ENCODE data around the gene ZXDC.
A peak's percentile ranks its signal among the peaks of the same experiment; 100 is the strongest.

The ZXDC gene, protein sequence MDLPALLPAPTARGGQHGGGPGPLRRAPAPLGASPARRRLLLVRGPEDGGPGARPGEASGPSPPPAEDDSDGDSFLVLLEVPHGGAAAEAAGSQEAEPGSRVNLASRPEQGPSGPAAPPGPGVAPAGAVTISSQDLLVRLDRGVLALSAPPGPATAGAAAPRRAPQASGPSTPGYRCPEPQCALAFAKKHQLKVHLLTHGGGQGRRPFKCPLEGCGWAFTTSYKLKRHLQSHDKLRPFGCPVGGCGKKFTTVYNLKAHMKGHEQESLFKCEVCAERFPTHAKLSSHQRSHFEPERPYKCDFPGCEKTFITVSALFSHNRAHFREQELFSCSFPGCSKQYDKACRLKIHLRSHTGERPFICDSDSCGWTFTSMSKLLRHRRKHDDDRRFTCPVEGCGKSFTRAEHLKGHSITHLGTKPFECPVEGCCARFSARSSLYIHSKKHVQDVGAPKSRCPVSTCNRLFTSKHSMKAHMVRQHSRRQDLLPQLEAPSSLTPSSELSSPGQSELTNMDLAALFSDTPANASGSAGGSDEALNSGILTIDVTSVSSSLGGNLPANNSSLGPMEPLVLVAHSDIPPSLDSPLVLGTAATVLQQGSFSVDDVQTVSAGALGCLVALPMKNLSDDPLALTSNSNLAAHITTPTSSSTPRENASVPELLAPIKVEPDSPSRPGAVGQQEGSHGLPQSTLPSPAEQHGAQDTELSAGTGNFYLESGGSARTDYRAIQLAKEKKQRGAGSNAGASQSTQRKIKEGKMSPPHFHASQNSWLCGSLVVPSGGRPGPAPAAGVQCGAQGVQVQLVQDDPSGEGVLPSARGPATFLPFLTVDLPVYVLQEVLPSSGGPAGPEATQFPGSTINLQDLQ

DNA sequence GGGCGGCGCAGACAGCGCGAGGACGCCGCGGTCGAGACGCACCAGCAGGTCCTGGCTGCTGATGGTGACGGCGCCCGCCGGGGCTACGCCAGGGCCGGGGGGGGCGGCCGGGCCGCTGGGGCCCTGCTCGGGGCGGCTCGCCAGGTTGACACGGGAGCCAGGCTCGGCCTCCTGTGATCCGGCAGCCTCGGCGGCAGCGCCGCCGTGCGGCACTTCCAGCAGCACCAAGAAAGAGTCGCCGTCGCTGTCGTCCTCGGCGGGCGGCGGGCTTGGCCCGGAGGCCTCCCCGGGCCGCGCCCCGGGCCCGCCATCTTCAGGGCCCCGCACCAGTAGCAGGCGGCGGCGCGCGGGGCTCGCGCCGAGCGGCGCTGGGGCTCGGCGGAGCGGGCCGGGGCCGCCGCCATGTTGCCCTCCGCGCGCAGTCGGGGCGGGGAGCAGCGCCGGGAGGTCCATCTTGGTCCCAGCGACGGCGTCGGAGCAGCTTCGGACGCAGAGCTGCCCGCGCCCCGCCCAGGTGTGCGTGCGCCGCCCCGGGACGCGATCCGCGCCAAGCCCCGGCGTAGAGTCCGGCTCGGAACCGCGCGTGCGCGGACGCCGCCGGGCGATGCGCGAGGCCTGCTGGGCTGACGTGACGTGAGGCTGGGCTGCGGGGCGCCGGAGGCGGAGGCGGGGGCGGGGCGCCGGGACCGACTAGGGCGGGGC is at the start of gene ZXDC:
Gene ZXDC (minus strand): TSS at position 479 of the 702 bp plus-strand sequence. CDS start 26 bp downstream, at position 453.
- peak; percentile 93 for DNase-seq (ENCODE audit: low read depth)

DNA sequence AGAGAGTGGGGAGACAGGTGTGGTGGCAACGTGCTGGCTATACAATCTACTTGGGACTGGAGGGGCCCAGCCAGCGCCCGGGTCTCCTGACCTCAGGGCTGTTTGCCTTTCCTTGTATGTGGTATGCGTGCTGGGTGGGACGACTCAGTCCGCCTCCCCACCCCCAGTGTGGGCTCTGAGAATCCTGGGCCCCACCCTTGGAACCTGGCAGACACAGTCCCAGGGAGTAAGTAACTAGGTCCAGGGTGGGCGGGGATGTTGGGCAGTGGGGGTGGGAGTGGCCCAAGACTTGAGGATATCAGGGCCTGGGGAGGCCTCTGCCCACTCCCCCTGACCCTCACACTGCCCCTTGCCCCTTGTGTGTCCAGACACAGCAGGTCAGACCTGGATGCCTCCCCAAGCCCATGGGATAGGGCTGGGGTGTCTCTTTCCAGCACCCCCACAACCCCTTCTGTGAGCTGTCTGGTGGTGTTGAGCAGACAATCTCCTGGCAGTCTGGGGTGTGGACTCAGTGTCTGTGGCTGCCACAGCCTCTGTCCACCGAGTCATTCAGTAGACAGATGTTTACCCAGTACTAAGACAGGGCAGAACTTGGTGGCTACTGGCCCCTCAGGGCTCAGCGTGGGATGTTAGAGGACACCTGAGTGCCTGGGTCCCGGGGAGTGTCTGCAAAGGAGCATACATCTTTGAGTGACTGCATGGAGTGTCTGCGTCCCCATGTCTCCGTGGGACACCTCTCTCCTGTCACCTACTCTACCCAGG is 49.6 kb upstream of the ZXDC start:
- no peak for DNase-seq (ENCODE audit: low read depth)

DNA sequence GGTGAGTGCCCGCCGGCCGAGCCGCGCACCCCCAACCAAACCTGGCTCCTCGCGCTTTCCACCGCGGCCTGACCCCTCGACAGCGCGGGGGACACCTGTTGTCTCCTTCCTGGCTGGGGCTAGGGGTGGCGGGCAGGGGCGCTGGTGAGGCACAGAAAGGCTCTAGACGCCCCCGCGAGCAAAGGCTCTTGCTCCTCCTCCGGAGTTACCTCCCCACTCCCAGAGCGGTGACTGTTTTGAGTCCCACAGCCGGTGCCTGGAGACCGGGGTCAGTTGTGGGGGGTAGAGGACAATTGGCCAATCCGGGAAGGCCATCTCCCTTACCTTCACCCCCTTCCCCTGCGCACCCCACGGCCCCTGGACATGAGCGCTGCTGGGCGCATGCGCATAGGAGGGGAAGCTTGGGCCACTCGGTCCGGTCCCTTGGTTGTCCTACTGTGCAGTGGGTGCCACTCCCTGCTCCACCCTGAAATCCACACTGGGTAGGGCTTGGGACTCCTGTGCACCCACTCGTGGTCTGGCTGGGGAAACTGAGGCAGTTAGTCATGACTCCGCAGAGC is 48.8 kb upstream of the ZXDC start:
- DNase-seq (ENCODE audit: low read depth): no peak

DNA sequence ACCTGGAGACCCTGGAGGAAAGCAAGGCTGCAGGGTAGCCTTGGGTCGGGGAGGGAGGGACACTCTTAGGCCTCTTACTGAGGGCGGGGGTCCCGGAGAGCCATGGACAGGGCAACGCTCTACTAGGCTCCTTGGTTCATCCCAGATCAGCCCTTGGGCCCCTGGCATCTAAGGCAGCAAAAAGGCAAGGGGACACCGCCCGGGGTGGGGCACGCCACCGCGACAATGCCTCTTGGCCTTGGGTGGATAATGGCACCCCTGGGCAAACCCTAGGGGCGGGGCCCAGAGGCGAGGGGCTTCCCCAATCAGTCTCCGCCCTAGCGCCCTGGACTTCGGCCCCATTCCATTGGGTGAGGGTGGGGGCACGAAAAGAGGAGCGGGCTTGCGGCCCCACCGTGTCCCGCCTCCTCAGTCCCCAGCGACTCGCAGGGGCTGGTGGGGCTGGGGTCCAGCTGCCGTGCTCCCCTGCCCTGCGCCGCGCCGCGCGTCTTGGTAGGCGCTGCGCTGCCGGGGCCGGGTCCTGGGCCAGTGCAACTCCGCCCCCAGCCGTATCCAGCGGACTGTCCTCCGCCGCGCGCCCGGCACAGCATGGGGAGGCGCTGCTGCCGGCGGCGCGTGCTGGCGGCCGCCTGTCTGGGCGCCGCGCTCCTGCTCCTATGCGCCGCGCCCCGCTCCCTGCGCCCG is 48.2 kb upstream of the ZXDC start, which contains the start of gene CHST13:
Gene CHST13 (plus strand): TSS at position 411 of the 684 bp plus-strand sequence. CDS start 178 bp downstream, at position 589.
- DNase-seq (ENCODE audit: low read depth): no peak

DNA sequence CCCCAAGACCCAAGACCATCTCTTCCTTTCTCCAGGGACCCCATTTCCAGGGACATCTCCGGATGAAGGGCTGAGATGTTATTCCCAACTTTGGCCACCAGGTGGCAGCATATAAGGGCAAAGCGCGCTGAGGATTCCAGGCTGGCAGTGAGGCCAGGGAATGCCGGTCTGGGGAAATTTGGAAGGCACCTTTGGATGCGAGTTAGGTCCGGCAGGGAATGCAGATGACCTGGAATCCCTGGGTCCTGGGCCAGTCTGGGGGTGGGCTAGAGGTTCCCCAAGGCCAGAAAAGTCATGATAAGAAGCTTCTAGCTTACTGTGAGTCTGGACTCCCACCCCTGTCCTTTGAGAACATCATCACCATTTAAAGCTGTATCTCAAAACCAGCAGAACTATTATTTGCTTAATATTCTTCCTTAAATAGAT is 46.7 kb upstream of the ZXDC start:
- peak; percentile 22 for DNase-seq (ENCODE audit: low read depth)

DNA sequence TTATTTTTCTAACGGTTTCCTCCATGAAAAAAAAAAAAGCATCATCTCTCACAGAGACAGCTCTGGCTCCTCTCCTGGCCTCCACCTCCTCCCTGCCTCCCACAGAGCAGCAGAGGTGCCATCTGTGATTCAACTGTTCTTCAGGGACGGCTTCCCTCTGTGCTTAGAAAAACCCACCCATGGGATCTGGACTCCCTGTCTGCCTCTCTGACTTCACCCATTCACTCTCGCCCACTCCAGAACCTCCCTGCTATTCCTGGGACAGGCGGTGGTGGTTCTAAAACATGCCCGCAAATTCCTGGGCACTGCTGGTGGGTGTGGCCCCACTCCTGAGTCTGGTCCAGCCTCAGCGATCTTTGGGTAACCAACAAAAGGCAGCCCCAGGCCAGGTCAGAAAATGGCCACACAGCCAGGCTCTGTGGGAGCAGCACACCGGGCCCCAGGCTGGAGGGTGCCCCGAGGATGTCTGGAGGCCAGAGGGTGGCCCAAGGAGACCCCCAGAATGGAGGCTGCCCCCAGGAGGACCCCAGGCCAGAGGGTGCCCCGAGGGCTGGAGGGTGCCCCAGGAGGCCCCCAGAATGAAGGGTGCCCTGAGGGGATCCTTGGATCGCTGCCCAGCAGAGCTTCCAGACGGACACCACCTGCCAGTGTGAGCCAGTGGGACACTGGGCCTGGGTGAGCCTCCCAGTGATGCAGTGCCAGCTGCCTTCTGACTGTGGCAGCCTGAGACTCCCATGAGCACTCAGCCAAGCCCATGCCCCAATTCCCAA is 45.6 kb upstream of the ZXDC start:
- DNase-seq (ENCODE audit: low read depth): no peak

DNA sequence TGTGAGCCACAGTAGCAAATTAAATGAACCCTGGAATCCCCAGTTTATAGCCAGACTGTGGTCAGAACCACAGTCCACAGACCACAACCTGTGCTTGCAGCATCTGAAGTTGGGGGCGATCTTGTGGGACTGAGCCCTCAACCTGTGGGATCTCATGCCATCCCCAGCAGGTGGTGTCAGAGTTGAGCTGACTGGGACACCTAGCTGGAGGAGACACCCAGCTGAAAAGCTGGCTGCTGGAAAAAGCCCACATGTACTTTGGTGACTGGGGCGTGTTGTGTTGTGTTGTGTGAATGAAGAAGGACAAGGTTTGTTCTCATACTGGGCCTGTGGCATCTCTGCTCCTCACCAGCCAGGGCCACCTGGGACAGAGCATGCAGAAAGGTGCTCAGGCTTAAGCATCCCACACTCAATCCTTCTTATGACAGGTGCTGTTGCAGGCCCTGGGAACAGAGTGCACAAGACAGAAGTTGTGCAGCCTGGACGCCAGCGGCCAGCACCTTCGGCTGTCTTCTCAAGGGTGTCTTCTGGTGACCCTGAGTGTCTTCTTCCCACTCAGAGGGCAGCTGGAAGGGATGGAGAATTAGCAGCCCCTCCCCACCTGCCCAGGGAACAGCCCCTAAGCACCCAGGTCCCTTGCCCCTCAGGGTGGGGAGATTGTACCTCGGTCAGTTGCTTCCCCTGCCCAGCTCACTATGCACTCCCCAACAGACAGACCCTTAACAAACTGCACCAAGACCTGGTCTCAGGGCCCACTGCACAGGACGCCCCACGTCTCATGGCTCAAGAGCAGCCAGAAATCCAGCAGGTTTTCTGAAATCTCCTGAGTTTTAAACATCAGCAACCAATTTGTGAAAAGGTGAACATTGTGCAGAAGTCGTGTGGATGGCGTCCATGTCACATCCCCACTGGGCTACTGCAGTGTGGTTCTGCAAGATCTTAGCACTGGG is 44.1 kb upstream of the ZXDC start:
- no peak for DNase-seq (ENCODE audit: low read depth)

DNA sequence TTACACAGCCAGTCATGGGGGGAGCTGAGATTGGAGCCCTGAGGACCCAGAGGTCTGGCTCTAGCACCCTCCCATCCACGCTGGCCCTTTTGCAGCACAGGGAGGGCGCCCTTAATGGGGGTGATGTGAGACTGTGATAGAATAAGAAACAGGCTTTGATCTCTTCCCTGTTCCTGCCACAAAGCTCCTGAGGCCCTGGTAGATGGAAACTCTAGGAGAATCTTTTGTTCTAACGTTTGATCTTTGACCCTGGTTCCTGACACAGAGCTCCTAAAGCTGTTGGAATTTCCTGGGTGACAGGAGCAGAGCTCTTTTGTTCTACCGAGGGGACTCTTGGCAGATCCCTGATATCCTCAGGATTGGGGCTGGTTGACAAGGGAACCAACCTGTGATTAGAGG is 43.1 kb upstream of the ZXDC start:
- no peak for DNase-seq (ENCODE audit: low read depth)

DNA sequence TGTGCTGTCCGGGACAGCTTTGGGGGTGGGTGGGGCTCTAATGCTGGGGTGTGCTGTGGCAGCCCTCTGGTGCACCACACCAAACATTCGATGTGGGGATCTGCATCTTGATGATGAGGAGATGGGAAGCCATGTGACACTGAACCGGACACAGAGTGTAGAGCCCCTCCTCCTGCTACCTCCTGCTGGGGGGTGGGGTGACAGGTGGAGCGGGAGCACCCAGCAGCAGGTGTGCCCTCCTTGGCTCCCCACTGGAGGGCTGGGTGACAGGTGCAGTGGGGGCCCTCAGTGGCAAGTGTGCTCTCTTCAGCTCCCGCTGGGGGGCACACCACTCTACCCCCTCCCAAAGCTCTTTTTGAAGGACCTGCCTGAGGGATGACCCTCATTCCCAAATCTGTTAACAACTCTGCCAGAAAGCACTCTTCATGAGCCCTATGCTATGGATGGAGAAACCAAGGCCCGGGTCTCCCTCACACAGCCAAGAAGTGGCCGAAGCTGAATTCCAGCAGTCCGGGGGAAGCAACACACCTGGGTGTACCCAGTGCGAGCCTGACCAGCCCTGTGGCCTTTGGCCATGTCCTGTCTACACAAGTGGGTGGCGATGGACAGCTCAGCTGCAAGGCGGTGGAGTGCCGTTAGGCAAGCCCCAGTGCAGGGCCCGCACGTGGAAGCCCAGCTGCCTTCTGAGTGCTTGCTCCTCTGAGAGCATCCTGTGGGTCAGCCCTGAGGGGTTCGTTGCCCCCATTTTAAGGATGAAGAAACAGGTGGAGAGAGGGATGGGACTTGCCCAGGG is 42.5 kb upstream of the ZXDC start:
- no peak for DNase-seq (ENCODE audit: low read depth)

DNA sequence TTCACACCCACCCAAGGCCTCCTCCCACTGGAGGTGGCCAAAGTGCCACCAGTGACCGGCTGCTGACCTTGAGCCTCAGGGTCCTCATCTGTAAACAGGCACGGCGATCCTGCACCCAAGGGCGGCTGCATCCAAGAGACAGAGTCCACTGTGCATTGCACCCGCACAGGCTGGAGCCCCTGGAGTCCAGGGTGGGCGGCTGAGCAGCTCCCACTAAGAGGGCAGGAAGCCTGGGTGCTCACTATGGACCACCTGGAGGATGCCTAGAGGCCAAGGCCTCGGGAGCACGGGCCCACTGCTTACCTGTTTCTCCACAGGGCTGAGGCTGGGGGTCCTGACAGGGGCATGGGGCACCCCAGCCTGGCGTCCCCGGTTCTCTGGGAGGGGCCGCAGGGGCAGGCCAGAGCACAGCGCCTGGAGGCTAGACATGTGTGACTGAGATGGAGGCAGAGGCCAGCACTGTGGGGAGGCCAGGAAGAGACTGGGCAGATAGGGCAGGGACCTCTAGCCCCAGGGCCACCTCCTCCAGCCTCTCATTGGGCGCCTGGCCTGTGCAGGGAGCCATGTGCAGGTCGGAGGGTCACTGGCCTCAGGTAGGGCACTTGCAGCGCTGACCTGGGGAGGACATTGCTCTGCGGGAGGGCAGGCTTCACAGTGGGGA is 41.7 kb upstream of the ZXDC start, which contains the start of gene UROC1:
Gene UROC1 (minus strand): TSS at position 483 of the 661 bp plus-strand sequence. CDS start 54 bp downstream, at position 429.
- DNase-seq (ENCODE audit: low read depth): no peak

DNA sequence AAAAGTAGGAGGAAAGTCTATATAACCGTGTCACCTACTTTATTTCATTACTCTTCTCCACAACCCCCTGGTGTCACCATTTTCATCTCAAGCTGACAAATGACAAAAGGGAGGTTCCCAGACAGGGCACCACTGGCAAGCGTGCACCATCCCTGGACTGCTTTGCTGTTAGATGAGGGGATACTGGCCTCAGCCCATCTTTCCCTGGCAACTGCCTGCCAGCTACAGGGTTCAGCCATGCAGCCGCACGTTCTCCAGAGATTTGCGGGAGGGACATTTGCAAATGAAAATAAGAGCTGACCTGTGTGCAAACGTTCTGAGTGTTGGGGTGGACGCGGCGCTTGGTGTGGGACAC is 41.2 kb upstream of the ZXDC start:
- no peak for DNase-seq (ENCODE audit: low read depth)

DNA sequence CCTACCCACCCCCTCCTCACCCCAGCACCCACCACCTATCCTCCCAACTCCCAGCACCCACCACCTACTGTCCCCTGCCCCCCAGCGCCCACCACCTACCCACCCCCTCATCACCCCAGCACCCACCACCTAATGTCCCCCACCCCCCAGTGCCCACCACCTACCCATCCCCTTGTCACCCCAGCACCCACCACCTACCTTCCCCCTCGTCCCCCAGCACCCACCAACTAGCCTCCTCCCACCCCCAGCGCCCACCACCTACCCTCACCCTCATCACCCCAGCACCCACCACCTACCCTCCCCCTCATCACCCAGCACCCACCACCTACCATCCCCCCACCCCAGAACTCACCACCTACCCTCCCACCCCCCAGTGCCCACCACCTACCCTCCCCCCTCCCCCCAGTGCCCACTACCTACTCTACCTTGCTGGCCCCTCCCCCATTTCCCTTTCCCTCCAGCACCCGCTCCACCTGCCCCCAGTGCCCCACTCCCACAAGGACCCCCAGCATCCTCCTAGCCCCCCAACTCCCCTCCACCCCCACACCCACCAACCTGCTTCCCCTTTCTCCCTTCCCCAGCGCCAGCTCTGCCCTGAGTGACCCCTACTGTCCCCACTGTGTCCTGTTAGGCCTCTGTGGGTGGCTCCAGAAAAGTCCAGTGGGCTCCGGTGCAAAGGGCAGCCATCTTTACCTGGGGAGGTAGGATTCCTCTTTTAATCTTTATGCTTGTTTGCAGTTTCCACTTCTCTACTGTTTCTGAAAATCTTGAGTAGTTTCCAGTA is 40.7 kb upstream of the ZXDC start:
- no peak for DNase-seq (ENCODE audit: low read depth)

DNA sequence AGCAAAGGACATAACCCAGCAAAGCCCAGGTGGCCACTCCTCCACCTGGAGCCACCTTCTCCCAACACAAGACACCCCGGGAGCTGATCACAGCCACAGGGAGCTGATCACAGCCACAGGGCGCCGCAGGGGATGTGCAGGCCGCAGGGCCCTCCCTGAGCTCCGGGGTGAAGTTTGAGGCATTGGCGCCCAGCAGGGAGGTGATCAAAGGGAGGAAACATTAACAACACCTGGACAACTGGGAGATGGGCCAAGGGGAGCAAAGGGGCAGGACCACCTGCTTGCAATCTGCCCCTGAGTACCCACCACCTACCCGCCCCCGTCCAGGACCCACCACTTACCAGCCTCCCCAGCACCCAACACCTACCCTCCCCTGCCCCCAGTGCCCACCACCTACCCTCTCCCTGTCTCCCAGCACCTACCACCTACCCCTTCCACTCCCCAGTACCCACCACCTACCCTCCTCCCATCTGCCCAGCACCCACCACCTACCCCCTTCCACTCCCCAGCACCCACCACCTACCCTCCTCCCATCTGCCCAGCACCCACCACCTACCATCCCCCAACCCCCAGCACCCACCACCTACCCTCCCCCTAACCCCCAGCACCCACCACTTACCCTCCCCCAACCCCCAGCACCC is 39.5 kb upstream of the ZXDC start:
- no peak for DNase-seq (ENCODE audit: low read depth)

DNA sequence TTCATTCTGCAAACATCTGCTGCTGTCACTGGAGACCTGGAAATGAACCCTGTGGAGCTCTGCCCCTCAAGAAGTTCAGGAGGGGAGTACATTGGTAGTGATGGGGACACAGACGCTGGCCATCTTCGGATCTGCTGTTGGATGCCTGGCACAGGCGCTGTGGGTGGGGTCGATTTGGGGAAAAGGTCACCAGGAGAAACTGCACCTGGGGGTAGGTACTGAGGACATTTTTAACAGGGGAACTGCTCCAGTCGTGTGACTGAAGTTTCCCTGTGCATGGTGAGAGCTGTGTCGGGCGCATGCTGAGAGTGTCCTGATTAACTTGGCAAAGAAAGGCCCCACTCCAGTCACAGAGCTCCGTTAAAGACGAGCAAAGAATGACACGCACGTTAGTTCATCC is 38.5 kb upstream of the ZXDC start:
- no peak for DNase-seq (ENCODE audit: low read depth)

DNA sequence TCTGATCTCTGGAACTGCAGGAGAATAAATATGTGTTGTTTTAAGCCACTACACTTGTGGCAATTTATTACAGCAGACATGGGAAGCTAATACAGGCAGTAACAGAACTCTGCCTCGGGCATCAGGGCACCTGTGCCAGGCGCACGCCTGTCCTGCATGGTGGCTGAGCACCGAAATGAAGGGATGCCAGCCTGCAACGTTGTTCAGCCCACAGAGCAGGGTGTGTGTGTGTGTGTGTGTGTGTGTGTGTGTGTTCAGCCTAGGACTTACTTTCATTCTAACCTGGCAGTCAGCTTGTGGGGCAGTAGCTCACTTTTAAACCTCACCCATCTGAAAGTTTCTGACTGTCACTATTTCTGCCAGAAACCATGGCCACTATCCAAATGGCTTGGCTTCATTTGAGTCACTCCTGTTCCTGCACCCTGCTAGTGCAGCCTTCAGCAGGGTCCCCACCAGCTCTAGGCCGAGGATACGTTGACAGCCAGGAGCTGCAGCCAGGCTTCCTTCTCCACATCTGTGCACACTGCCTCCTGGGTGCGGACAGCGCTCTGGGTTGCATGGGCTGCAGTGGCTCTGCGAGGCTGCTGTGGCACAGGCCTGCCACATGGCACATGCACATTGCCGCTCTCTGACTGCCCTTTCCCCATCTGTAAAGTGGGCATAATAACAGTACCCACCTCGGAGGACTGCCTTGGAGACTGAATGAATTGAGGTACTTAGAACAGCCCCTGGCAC is 37.4 kb upstream of the ZXDC start:
- DNase-seq (ENCODE audit: low read depth): no peak
